Mucosa of descending colon (tissue), 3 donors: Measurements from ENCODE around the gene NHSL2. TPM values are rescaled to one million over a fixed set of nuclear protein-coding genes. Genes with fewer than 3 reads are reported as not detected.

Experiments
- ATAC-seq: fragments of 200-7000 bp; cut with Tn5 transposase; one replicate; pipeline ENCODE4 v1.9.1; 2020; ENCODE audit warnings: mild to moderate bottlenecking, moderate library complexity
- DNase-seq, 3 donors: peaks; one replicate each; pipeline ENCODE4 v3.0.0-alpha.2; 2020
- H3K36me3 ChIP-seq: fragments of 200-600 bp; one replicate; pipeline ENCODE4 v1.8.0; 2021; ENCODE audit warnings: low read depth, mild to moderate bottlenecking
- H3K4me1 ChIP-seq: fragments of 200-600 bp; one replicate; pipeline ENCODE4 v1.8.0; 2021; ENCODE audit warnings: low read depth, mild to moderate bottlenecking
- H3K4me3 ChIP-seq: fragments of 200-600 bp; one replicate; pipeline ENCODE4 v1.8.0; 2021; ENCODE audit warnings: mild to moderate bottlenecking
- H3K9me3 ChIP-seq: fragments of 200-600 bp; one replicate; pipeline ENCODE4 v1.8.0; 2021; ENCODE audit warnings: mild to moderate bottlenecking
- CTCF ChIP-seq: fragments of 200-600 bp; IDR thresholded peaks from one replicate; pipeline ENCODE4 v1.8.0; 2022; ENCODE audit warnings: antibody characterized with exemption, mild to moderate bottlenecking
- intact Hi-C, 2 donors: fragments of 100-400 bp; cut with DNase I in 1 of 2; cut with micrococcal nuclease in 1 of 2; formaldehyde crosslinking; loops; one replicate each; pipeline versions ENCODE4 v1.11.0 to v1.11.1; 2022; cut with DNase I, micrococcal nuclease
- total RNA-seq, 3 donors: library from RNA; stranded (reverse); fragmentation: NEBNext Ultra II Directional in 2 of 3; extraction: Animal tissue kit (Norgen Biotek cat#: 25700) in 2 of 3; gene quantifications; one replicate each; pipeline versions ENCODE4 v1.2.1 to v1.2.4, GENCODE V29; 2021 to 2023
- donor health status: DM: no; HTN: no; CAD: no; lungs with moderate emphysema.
- donor health status: DM: no; HTN: no; CAD: no.
- donor health status: DM: no; HTN: yes; CAD: no.

The NHSL2 gene
- total RNA-seq, 3 donors from 2014 or later = 1.2 to 11.8 (median 4.8) TPM

- intact Hi-C loops = no loop called here
- H3K36me3 ChIP-seq = no peaks in the 10 kb centered on the region
- H3K4me1 ChIP-seq = no peaks in the 10 kb centered on the region
- ATAC-seq (no peak), DNase-seq (no peak)
- no peak overlapping the region for H3K4me3 ChIP-seq
- H3K9me3 ChIP-seq = no peaks in the 10 kb centered on the region
- TF ChIP-seq CTCF = no peak
Measured at GRCh38 chrX:72139538-72139937, 228.9 kb downstream of the NHSL2 start.

DNA sequence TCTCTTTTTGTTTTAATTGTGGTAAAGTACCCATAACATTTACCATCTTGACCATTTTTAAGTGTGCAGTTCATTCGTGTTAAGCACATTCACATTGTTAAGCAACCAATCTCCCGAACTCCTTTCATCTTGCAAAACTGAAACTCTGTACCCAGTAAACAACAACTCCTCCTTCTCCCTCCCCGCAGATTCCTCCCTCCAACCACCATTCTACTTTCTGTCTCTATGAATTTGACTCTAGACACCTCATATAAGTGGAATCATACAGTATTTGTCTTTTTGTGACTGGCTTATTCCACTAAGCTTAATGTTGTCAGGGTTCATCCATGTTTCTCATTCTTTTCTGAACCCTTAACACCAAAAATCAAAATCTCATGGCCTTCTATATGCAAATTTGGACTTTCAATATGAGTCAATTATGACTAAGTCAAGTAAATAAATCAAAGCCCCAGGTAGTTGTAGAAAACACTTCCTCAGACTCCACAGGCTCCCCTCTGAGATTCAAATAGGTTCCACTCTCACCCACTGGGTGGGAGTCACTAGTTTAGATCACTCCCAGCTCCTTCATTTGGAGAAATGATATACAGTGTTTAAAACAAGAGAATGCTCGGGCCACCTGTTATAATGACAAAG, 230.8 kb downstream of the NHSL2 start:
- ATAC-seq = no peak

DNA sequence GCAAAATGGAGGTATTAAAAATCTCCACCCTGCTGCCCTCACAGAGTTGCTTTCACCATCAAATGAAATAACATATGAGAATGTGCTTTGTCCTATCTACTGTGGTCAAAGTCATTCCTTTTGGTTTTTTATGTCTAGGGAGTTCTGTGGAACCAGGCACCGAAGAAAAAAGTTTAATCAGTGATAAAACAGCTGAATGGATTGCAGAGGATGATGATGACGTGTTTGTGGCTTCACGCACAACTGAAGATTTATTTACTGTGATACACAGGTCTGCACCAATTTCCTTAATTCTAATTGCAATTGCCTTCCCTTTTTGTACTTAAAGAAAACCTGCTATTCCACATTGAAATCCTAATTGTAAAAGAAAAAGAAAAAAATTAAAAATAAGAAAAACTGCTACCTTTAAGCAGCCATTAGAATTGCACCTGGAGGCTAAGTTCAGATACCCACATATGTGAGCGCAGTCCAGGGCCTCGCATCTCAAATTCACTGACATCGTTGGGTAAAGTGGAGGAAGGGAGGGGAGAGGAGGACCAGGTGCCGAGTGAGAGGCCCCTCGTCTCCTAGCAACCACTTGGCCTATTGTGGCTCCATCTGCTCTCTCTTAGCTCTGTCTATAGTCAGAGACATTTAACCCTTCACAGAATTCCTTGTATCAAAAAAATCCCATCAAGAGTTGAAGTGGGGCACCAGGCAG, 231.6 kb downstream of the NHSL2 start:
- Histone ChIP-seq H3K9me3 (no peaks in the 10 kb centered on the region), H3K36me3 (no peaks in the 10 kb centered on the region), H3K4me3 (no peak overlapping the region), H3K4me1 (no peaks in the 10 kb centered on the region)
- intact Hi-C loops = no loop called here
- no peak for TF ChIP-seq CTCF
- ATAC-seq (no peak), DNase-seq (no peak)

More for the DNA sequence above, 230.8 kb downstream of the NHSL2 start:
- H3K36me3 ChIP-seq = no peaks in the 10 kb centered on the region
- no peak overlapping the region for H3K4me3 ChIP-seq
- intact Hi-C loops = no loop called here
- H3K9me3 ChIP-seq = no peaks in the 10 kb centered on the region
- TF ChIP-seq CTCF = no peak
- H3K4me1 ChIP-seq = no peaks in the 10 kb centered on the region
- no peak for DNase-seq

DNA sequence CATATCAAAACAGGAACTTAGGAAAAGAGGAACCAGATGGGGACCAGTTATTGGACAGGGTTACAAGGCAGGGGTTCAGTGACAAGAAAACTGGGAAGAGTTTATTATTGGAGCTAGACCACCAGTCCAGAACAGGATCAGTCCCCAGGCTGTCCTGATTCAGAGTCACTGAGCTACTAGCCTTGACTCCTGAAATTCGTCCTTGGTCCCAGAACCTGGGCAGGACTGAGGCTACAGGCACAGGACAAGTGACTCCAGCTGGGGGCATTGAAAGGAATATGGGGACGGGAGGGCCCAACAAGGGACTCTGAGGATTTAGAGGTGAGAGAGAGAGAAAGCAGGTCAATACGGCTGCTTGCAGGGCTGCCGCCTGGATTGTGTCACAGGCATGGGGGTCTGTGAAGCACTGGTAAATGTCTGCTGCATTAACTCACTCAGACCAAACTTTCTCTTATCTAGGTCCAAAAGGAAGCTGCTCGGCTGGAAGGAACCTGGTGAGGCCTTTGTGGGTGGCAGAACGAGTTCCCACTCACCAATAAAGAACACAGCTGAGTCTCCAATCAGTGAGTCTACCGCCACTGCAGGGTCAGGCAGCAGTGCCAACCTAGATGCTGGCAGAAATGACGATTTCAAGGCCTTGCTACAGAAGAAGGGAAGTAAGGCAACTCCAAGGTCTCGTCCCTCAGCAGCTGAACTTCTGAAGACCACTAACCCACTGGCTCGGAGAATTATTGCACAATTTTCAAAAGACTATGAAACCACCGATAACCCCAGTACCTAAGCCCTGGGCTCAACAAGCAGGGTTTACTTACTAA, 232.4 kb downstream of the NHSL2 start:
- DNase-seq (no peak), ATAC-seq (no peak)
- intact Hi-C loops = no loop called here
- TF ChIP-seq CTCF = no peak
- H3K4me1 ChIP-seq = no peaks in the 10 kb centered on the region
- H3K9me3 ChIP-seq = no peaks in the 10 kb centered on the region
- no peaks in the 10 kb centered on the region for H3K36me3 ChIP-seq
- no peak overlapping the region for H3K4me3 ChIP-seq

DNA sequence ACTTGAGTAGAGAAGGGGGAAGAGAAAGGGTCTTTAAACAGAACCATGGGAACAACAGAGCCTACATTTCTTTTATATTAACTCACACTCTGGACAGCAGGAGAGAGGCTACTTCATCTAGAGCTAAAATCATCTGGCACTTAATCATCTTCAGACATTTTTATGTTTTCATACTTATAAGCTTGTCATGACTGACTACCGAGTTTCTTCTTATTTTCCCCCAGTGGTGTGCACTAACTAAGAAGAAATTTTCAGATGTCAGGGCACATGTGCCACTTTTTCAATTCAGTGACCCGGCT, 232.9 kb downstream of the NHSL2 start:
- TF ChIP-seq CTCF = no peak

More for the DNA sequence above, 232.9 kb downstream of the NHSL2 start:
- Histone ChIP-seq H3K36me3 (no peaks in the 10 kb centered on the region), H3K4me1 (no peaks in the 10 kb centered on the region), H3K4me3 (no peak overlapping the region), H3K9me3 (no peaks in the 10 kb centered on the region)
- no peak for DNase-seq
- ATAC-seq = no peak
- intact Hi-C loops = no loop called here
